Right cardiac atrium (tissue), 5 donors: ENCODE measurements around the gene MCHR1. TPM values are rescaled to one million over a fixed set of nuclear protein-coding genes. Genes with fewer than 3 reads are reported as not detected.
A peak's percentile ranks its signal among the peaks of the same experiment; 100 is the strongest.

Experiments
- ATAC-seq, 2 donors: fragments of 200-7000 bp; cut with Tn5 transposase; one replicate each; pipeline versions ENCODE4 v1.8.0 to v1.9.1; 2020; ENCODE audit warnings: moderate library complexity in 2 of 2, mild to moderate bottlenecking in 1 of 2
- DNase-seq, 3 donors: peaks; one replicate each; pipeline ENCODE4 v3.0.0-alpha.2; 2020
- H3K27ac ChIP-seq: one replicate; pipeline ENCODE4 v1.5.1; 2013; ENCODE audit warnings: mild to moderate bottlenecking, low read length, control low read depth, moderate library complexity
- H3K27me3 ChIP-seq: one replicate; pipeline ENCODE4 v1.6.1; 2013; ENCODE audit not compliant: control insufficient read depth, insufficient read depth
- H3K4me1 ChIP-seq: one replicate; pipeline ENCODE4 v1.6.1; 2013; ENCODE audit warnings: low read length; ENCODE audit not compliant: control insufficient read depth, insufficient read depth
- H3K4me3 ChIP-seq: one replicate; pipeline ENCODE4 v1.5.1; 2013; ENCODE audit warnings: low read length, control low read depth
- H3K9me3 ChIP-seq: one replicate; pipeline ENCODE4 v1.6.1; 2013; ENCODE audit warnings: low read length; ENCODE audit not compliant: control insufficient read depth
- WGBS: extraction: QIAGEN DNeasy Blood & Tissue Kit; methylation state at CpG from one replicate; pipeline ENCODE4 v1.1.7; 2013; 5-methylcytosine and 5-hydroxymethylcytosine counted together
- intact Hi-C, 4 donors: fragments of 100-400 bp; cut with DNase I; formaldehyde crosslinking; loops; one replicate each; pipeline versions ENCODE4 v1.11.0 to v1.14.0; 2022 to 2023
- polyA plus RNA-seq: library from polyadenylated mRNA; stranded (reverse); fragments of 200-250 nt; gene quantifications from one replicate; pipeline ENCODE4 v1.2.3, GENCODE V29; 2013
- total RNA-seq, 4 donors: library from RNA; stranded (reverse); fragmentation: NEBNext Ultra II Directional; extraction: Animal tissue kit (Norgen Biotek cat#: 25700); gene quantifications; one replicate each; pipeline ENCODE4 v1.2.1, GENCODE V29; 2021
- donor health status: healthy with polysubstance abuse.
- donor health status: DM: no; HTN: yes; CAD: no.
- donor health status: DM: no; HTN: no; CAD: no.
- donor health status: DM: no; HTN: yes; CAD: no; lungs with severe emphysema.
- donor health status: DM: yes; HTN: yes; CAD: no.

MCHR1 gene
- total and polyA plus RNA-seq, 5 donors, result 1.3 to 3.2 (median 2.0) TPM

GRCh38 chr22:40691532-40691931 is 12.2 kb downstream of the MCHR1 start:
- DNase-seq (no peak), ATAC-seq (no peak)
- Histone ChIP-seq H3K4me3 (no peak overlapping the region), H3K9me3 (no peaks in the 10 kb centered on the region), H3K27me3 (no peaks in the 10 kb centered on the region), H3K4me1 (peaks cover 2% of the 10 kb centered on the region), H3K27ac (no peak overlapping the region)
- intact Hi-C loops, result no loop called here

GRCh38 chr22:40694411-40694810 is 15.1 kb downstream of the MCHR1 start:
- ATAC-seq, result peak; percentile 45 to 55
- Histone ChIP-seq H3K27ac (no peak overlapping the region), H3K9me3 (no peaks in the 10 kb centered on the region), H3K27me3 (no peaks in the 10 kb centered on the region), H3K4me1 (peaks cover 2% of the 10 kb centered on the region), H3K4me3 (no peak overlapping the region)
- WGBS, result 32% methylated on average over 7 of the region's 7 CpGs
- DNase-seq, result peak in 1 of 3 donors; percentile 14
- intact Hi-C loops, result no loop called here

- Histone ChIP-seq H3K9me3 (no peaks in the 10 kb centered on the region), H3K27ac (no peak overlapping the region), H3K4me3 (no peak overlapping the region), H3K27me3 (no peaks in the 10 kb centered on the region), H3K4me1 (no peaks in the 10 kb centered on the region)
- no peak for DNase-seq
- WGBS, result 96% methylated on average over 7 of the region's 7 CpGs
- intact Hi-C loops, result no loop called here
- no peak for ATAC-seq
Measured at GRCh38 chr22:40701274-40701673, 22.0 kb downstream of the MCHR1 start.

DNA sequence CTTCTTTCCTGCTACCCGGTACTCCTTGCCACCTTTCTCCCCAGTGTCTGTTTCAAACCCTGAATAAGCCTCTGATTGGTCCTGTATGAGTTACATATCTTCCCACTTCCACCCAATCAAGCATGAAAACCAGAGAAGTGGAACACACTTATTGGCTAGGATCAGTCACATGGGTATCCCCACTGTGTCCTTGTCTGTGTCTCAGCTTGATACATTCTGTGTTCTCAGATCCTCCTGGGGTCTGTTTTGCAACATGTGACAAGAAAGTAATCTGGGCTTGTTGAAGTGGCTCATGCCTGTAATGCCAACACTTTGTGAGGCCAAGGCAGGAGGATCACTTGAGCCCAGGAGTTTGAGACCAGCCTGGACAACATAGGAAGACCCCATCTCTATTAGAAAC is 23.9 kb downstream of the MCHR1 start:
- Histone ChIP-seq H3K9me3 (no peaks in the 10 kb centered on the region), H3K4me3 (no peak overlapping the region), H3K4me1 (no peaks in the 10 kb centered on the region), H3K27me3 (no peaks in the 10 kb centered on the region), H3K27ac (no peak overlapping the region)
- WGBS, result 88% methylated on average over 1 of the region's 1 CpG
- intact Hi-C loops, result no loop called here
- peak in 1 of 2 donors; percentile 29 for ATAC-seq
- DNase-seq, result no peak

GRCh38 chr22:40703736-40704135 is 24.5 kb downstream of the MCHR1 start:
- peak in 1 of 3 donors; percentile 42 for DNase-seq
- Histone ChIP-seq H3K27ac (no peak overlapping the region), H3K27me3 (no peaks in the 10 kb centered on the region), H3K4me3 (no peak overlapping the region), H3K9me3 (no peaks in the 10 kb centered on the region), H3K4me1 (no peaks in the 10 kb centered on the region)
- peak in 1 of 2 donors; percentile 31 for ATAC-seq
- WGBS, result 78% methylated on average over 5 of the region's 5 CpGs
- intact Hi-C loops, result no loop called here

- 81% methylated on average over 9 of the region's 9 CpGs for WGBS
- Histone ChIP-seq H3K27me3 (no peaks in the 10 kb centered on the region), H3K4me1 (peaks cover 7% of the 10 kb centered on the region), H3K4me3 (no peak overlapping the region), H3K9me3 (no peaks in the 10 kb centered on the region), H3K27ac (no peak overlapping the region)
- DNase-seq (no peak), ATAC-seq (no peak)
- intact Hi-C loops, result no loop called here
Measured at GRCh38 chr22:40705918-40706682, 26.8 kb downstream of the MCHR1 start.

GRCh38 chr22:40707154-40707553 is 27.9 kb downstream of the MCHR1 start:
- no peak overlapping the region for H3K4me3 ChIP-seq
- intact Hi-C loops, result no loop called here
- no peaks in the 10 kb centered on the region for H3K9me3 ChIP-seq
- ATAC-seq (no peak), DNase-seq (no peak)
- no peak overlapping the region for H3K27ac ChIP-seq
- H3K27me3 ChIP-seq, result no peaks in the 10 kb centered on the region
- WGBS, result 96% methylated on average over 2 of the region's 2 CpGs
- peaks cover 10% of the 10 kb centered on the region for H3K4me1 ChIP-seq

DNA sequence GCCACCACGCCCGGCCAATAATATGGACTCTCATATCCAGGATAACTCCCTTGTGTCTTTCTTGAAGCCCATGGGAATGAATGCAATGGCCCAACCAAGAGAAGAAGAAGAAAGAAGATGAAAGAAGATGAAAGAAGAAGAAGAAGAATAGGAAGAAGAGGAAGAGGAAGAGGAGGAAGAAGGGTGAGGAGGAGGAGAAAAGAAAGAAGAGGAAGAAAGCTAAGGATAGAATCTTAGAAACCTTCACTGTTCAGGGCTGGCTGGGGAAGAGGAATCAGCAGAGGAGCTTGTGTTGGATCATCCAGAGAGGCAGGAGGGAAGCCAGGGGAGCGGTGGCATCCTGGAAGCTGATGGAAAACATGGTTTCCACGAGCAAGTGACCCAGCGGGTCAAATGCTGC is 28.9 kb downstream of the MCHR1 start:
- WGBS, result 94% methylated on average over 5 of the region's 5 CpGs
- ATAC-seq (no peak), DNase-seq (no peak)
- H3K27me3 ChIP-seq, result no peaks in the 10 kb centered on the region
- peaks cover 10% of the 10 kb centered on the region for H3K4me1 ChIP-seq
- no peak overlapping the region for H3K27ac ChIP-seq
- no peak overlapping the region for H3K4me3 ChIP-seq
- H3K9me3 ChIP-seq, result no peaks in the 10 kb centered on the region
- intact Hi-C loops, result no loop called here

- whole genome bisulfite sequencing, result 23% methylated on average over 6 of the region's 6 CpGs
Measured at GRCh38 chr22:40709752-40710413, 30.6 kb downstream of the MCHR1 start.

DNA sequence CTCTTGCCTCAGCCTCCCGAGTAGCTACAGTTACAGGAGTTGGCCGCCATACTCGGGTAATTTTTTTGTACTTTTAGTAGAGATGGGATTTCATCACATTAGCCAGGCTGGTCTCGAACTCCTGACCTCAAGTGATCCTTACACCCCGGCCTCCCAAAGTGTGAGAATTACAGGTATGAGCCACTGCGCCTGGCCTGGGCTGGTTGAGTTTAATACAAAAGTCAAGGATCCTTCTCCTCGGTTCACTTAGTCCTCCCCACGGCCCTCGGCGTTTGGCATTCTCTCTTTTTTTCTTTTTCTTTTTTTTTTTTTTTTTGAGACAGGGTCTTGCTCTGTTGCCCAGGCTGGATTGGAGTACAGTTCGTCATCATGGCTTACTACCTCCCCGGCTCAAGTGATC is 33.0 kb downstream of the MCHR1 start:
- Histone ChIP-seq H3K27ac (no peak overlapping the region), H3K27me3 (no peaks in the 10 kb centered on the region), H3K4me3 (no peak overlapping the region), H3K9me3 (no peaks in the 10 kb centered on the region), H3K4me1 (peaks cover 10% of the 10 kb centered on the region)
- intact Hi-C loops, result no loop called here
- 91% methylated on average over 12 of the region's 12 CpGs for WGBS
- DNase-seq (no peak), ATAC-seq (no peak)

More at GRCh38 chr22:40709752-40710413, 30.6 kb downstream of the MCHR1 start:
- H3K9me3 ChIP-seq, result no peaks in the 10 kb centered on the region
- ATAC-seq, result peak; percentile 52 to 79
- H3K4me1 ChIP-seq, result peaks cover 10% of the 10 kb centered on the region
- H3K27ac ChIP-seq, result peak overlapping the region; percentile 46
- intact Hi-C loops, result no loop called here
- H3K4me3 ChIP-seq, result no peak overlapping the region
- peak; percentile 52 to 88 (median 83) for DNase-seq
- H3K27me3 ChIP-seq, result no peaks in the 10 kb centered on the region

- 36% methylated on average over 13 of the region's 13 CpGs for WGBS
- no peaks in the 10 kb centered on the region for H3K27me3 ChIP-seq
- H3K4me3 ChIP-seq, result no peak overlapping the region
- no peak for DNase-seq
- H3K4me1 ChIP-seq, result peaks cover 10% of the 10 kb centered on the region
- intact Hi-C loops, result no loop called here
- no peak overlapping the region for H3K27ac ChIP-seq
- ATAC-seq, result no peak
- no peaks in the 10 kb centered on the region for H3K9me3 ChIP-seq
Measured at GRCh38 chr22:40714499-40715337, 35.4 kb downstream of the MCHR1 start.
